HCT116 (cell line): ENCODE results near the gene ZDHHC14. TPM values are rescaled to one million over a fixed set of nuclear protein-coding genes. Genes with fewer than 3 reads are reported as not detected.

Experiments used
- ATAC-seq: fragments of 200-7000 bp; cut with Tn5 transposase; 2 replicates; pipeline ENCODE4 v1.9.1; 2020; ENCODE audit warnings: mild to moderate bottlenecking, moderate library complexity
- BruUV-seq: library from RNA; stranded (reverse); fragments of 400-500 nt; replicated peaks from 2 replicates; lab custom pipeline; 2021; lab: Mats Ljungman, UMichigan
- CTCF ChIA-PET: fragments of 300-600 bp; sonication (Branson Sonifier 250); formaldehyde crosslinking; loops from one replicate; lab custom pipeline; 2021; ENCODE audit warnings: antibody characterized with exemption; lab: Charles Lee
- POLR2A ChIA-PET: fragments of 300-600, 350-600 bp; sonication (Branson Sonifier 250); formaldehyde crosslinking; loops from one replicate; lab custom pipeline; 2021; ENCODE audit warnings: antibody characterized with exemption; lab: Charles Lee
- RAD21 ChIA-PET, 2 experiments: fragments of 300-600 bp; sonication (Branson Sonifier 250); formaldehyde crosslinking; loops; one replicate each; lab custom pipeline; 2023; ENCODE audit warnings: low total read pairs in 2 of 2; ENCODE audit not compliant: uncharacterized antibody in 2 of 2, unreplicated experiment in 2 of 2, low non-redundant PET in 1 of 2; lab: Charles Lee
- DNase-seq: peaks from one replicate; pipeline ENCODE4 v3.0.0-alpha.2; 2010; ENCODE audit warnings: low read depth, low spot score
- H2AFZ ChIP-seq: fragments of 200-600 bp; shearing (Covaris generic), sonication (generic); 2 replicates; pipeline ENCODE4 v1.6.1; 2017; ENCODE audit warnings: low read depth, mixed run types, mixed read lengths, antibody characterized with exemption, low read length; ENCODE audit not compliant: poor library complexity, severe bottlenecking
- H3K27ac ChIP-seq: 2 replicates; pipeline ENCODE4 v1.5.1; 2012; ENCODE audit warnings: low read depth, low read length
- H3K27me3 ChIP-seq: fragments of 200-600 bp; sonication (generic); 2 replicates; pipeline ENCODE4 v1.6.1; 2016; ENCODE audit warnings: mixed run types, low read length, mixed read lengths; ENCODE audit not compliant: insufficient read depth
- H3K36me3 ChIP-seq, 2 experiments: fragments of 200-500 bp in 1 of 2; fragments of 200-600 bp in 1 of 2; sonication (Bioruptor generic) in 1 of 2; sonication (generic) in 1 of 2; 2 replicates each; pipeline versions ENCODE4 v1.5.1 to v1.6.1; 2014 to 2016; ENCODE audit warnings: low read length in 2 of 2, inconsistent platforms in 1 of 2, mixed read lengths in 1 of 2, mixed run types in 1 of 2; ENCODE audit not compliant: insufficient read depth in 2 of 2, control insufficient read depth in 1 of 2
- H3K4me1 ChIP-seq, 2 experiments: fragments of 200-600 bp in 1 of 2; sonication (generic) in 1 of 2; 2 replicates each; pipeline versions ENCODE4 v1.5.1 to v1.6.1; 2012 to 2017; ENCODE audit warnings: low read length in 2 of 2, inconsistent platforms in 1 of 2, mild to moderate bottlenecking in 1 of 2, mixed read lengths in 1 of 2, mixed run types in 1 of 2, moderate library complexity in 1 of 2; ENCODE audit not compliant: insufficient read depth in 2 of 2, control insufficient read depth in 1 of 2
- H3K4me2 ChIP-seq: fragments of 200-600 bp; sonication (generic); 2 replicates; pipeline ENCODE4 v1.6.1; 2017; ENCODE audit warnings: mixed run types, low read length, mixed read lengths
- H3K4me3 ChIP-seq, 2 experiments: fragments of 200-600 bp in 1 of 2; sonication (generic) in 1 of 2; replicated peaks in 1 of 2; 2 replicates each; pipeline ENCODE4 v1.5.1; 2011 to 2016; ENCODE audit warnings: low read length in 2 of 2, control low read depth in 1 of 2, low read depth in 1 of 2, mild to moderate bottlenecking in 1 of 2, mixed read lengths in 1 of 2, mixed run types in 1 of 2
- H3K79me2 ChIP-seq: fragments of 200-600 bp; sonication (generic); 2 replicates; pipeline ENCODE4 v1.6.1; 2017; ENCODE audit warnings: mild to moderate bottlenecking, mixed run types, low read length, moderate library complexity, mixed read lengths; ENCODE audit not compliant: insufficient read depth
- H3K9ac ChIP-seq: fragments of 200-600 bp; sonication (generic); 2 replicates; pipeline ENCODE4 v1.6.1; 2016; ENCODE audit warnings: low read length, mixed read lengths
- H3K9me2 ChIP-seq: fragments of 200-600 bp; sonication (generic), shearing (Covaris generic); 2 replicates; pipeline ENCODE4 v1.6.1; 2017; ENCODE audit warnings: mixed run types, mild to moderate bottlenecking, moderate library complexity; ENCODE audit not compliant: insufficient read depth
- H3K9me3 ChIP-seq, 2 experiments: fragments of 200-500 bp in 1 of 2; fragments of 200-600 bp in 1 of 2; sonication (Bioruptor generic) in 1 of 2; sonication (generic) in 1 of 2; 2 replicates each; pipeline ENCODE4 v1.6.1; 2014 to 2017; ENCODE audit warnings: low read length in 2 of 2, mixed read lengths in 2 of 2, inconsistent platforms in 1 of 2, low read depth in 1 of 2, mild to moderate bottlenecking in 1 of 2, mixed run types in 1 of 2, moderate library complexity in 1 of 2; ENCODE audit not compliant: control insufficient read depth in 1 of 2, insufficient read depth in 1 of 2
- H4K20me1 ChIP-seq: fragments of 200-600 bp; sonication (generic), shearing (Covaris generic); 2 replicates; pipeline ENCODE4 v1.6.1; 2017; ENCODE audit warnings: mixed run types, mild to moderate bottlenecking, moderate library complexity; ENCODE audit not compliant: insufficient read depth
- CTCF ChIP-seq, 3 experiments: fragments of 200-600 bp in 1 of 3; sonication (generic) in 1 of 3; IDR thresholded peaks in 2 of 3; conservative IDR thresholded peaks in 1 of 3; 2 replicates each; pipeline ENCODE4 v1.5.1; 2012 to 2017; ENCODE audit warnings: low read depth in 2 of 3, low read length in 2 of 3, antibody characterized with exemption in 1 of 3, borderline replicate concordance in 1 of 3, control low read depth in 1 of 3, mild to moderate bottlenecking in 1 of 3, mixed read lengths in 1 of 3, mixed run types in 1 of 3, moderate library complexity in 1 of 3; ENCODE audit not compliant: insufficient read depth in 1 of 3
- ELF1 ChIP-seq: IDR thresholded peaks from 2 replicates; pipeline ENCODE4 v1.6.1; 2012; ENCODE audit warnings: low read depth, borderline replicate concordance
- EZH2phosphoT487 ChIP-seq: fragments of 200-600 bp; IDR thresholded peaks from 2 replicates; pipeline ENCODE4 v1.6.1; 2018; ENCODE audit warnings: antibody characterized with exemption, borderline replicate concordance
- FOSL1 ChIP-seq: IDR thresholded peaks from 2 replicates; pipeline ENCODE4 v1.6.1; 2012; ENCODE audit warnings: low read depth
- REST ChIP-seq: IDR thresholded peaks from 2 replicates; pipeline ENCODE4 v1.6.1; 2012; ENCODE audit warnings: low read depth
- YY1 ChIP-seq: IDR thresholded peaks from 2 replicates; pipeline ENCODE4 v1.6.1; 2011; ENCODE audit warnings: low read length, low read depth, moderate library complexity, mild to moderate bottlenecking; ENCODE audit not compliant: insufficient replicate concordance; ENCODE audit errors: extremely low read depth
- ZBTB33 ChIP-seq: IDR thresholded peaks from 2 replicates; pipeline ENCODE4 v1.6.1; 2011; ENCODE audit warnings: mild to moderate bottlenecking, low read length, moderate library complexity; ENCODE audit not compliant: insufficient replicate concordance; ENCODE audit errors: extremely low read depth
- intact Hi-C: fragments of 100-400 bp; cut with micrococcal nuclease; formaldehyde crosslinking; loops from 2 replicates; pipeline ENCODE4 v1.10.0; 2022
- total RNA-seq: library from RNA; stranded (reverse); gene quantifications from one replicate; pipeline ENCODE4 v1.2.1, GENCODE V29; 2021; ENCODE audit not compliant: unreplicated experiment

Gene ZDHHC14
- total RNA-seq, 1 experiment from 2014 or later: 5.3 TPM

GRCh38 chr6:157558487-157559200, 177.7 kb downstream of the ZDHHC14 start:
- TF ChIP-seq REST (no peak), YY1 (no peak), ZBTB33 (no peak), EZH2phosphoT487 (no peak), CTCF (IDR thresholded peaks at IDR 0.05 in 2 of 3, conservative IDR thresholded peaks at IDR 0.05 in 1 of 3; ENCODE audit: borderline replicate concordance in 1 of 3, insufficient read depth in 1 of 3, low read depth in 2 of 3, low read length in 2 of 3) (no peak), FOSL1 (no peak), ELF1 (no peak)
- RAD21 ChIA-PET: no interaction called here
- no peaks in the 10 kb centered on the region for H3K9me3 ChIP-seq
- no peak overlapping the region for H3K27ac ChIP-seq
- no peaks in the 10 kb centered on the region for H3K27me3 ChIP-seq
- ATAC-seq (no peak), DNase-seq (no peak)
- no peak overlapping the region for H2AFZ ChIP-seq
- CTCF ChIA-PET: interaction anchor here (0.9 kb wide), 1 partner anchor 11 kb away, joined by 3 read pairs; no protein-coding TSS in a partner anchor
- no peak overlapping the region for H3K4me3 ChIP-seq
- BruUV-seq: no TSS peak
- POLR2A ChIA-PET: no interaction called here
- no peaks in the 10 kb centered on the region for H3K9me2 ChIP-seq
- intact Hi-C loops: no loop called here
- H3K9ac ChIP-seq: no peak overlapping the region
- H3K4me1 ChIP-seq: no peaks in the 10 kb centered on the region
- H3K36me3 ChIP-seq: no peaks in the 10 kb centered on the region
- H4K20me1 ChIP-seq: no peaks in the 10 kb centered on the region
- H3K79me2 ChIP-seq: no peaks in the 10 kb centered on the region
- no peak overlapping the region for H3K4me2 ChIP-seq
